ENCODE measurements around the gene CC2D1A. TPM values are rescaled to one million over a fixed set of nuclear protein-coding genes. Genes with fewer than 3 reads are reported as not detected.

The CC2D1A gene
- polyA plus RNA-seq, 3 donors, result 17.0 to 27.9 (median 20.4) TPM

DNA sequence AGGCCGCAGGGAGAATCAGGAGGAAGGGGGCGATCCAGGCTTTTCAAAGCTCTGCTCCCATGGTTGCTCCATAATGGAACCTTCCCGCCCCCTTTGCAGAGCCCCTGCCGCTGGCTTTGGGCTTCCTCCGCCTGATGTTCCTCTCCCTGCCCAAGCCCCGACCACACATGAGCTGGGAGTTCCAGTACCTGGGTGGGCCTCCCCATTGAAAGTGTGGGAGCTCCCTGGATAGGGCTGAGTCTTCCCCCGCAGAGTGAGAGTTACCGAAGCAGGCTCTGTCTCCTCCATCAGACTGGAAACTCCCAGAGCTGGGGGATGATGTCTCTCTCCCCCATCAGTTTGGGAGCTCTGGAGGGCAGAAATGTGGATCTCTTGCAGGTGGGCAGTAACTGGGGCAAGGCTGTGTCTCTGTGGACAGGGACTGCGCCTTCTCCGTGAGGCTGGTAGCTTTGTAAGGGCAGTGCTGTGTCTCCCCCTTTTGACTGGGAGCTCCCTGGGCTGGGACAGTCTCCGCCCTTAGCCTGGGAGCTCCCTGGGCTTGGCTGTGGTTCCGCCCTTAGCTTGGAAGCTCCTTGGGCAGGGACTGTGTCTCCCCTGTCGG lies 47.0 kb downstream of the CC2D1A start:
- H3K27ac ChIP-seq (ENCODE audit: low read depth, low read length), result no peak overlapping the region
- 4 to 11% (median 9%) methylated on average over 12 to 13 of the region's 13 CpGs for WGBS, 3 donors

- WGBS, 3 donors, result 93 to 94% (median 93%) methylated on average over 15 of the region's 15 CpGs
- H3K27ac ChIP-seq (ENCODE audit: low read depth, low read length), result no peak overlapping the region
Observed at GRCh38 chr19:13954185-13954584, 48.2 kb downstream of the CC2D1A start.

- no peak overlapping the region for H3K27ac ChIP-seq (ENCODE audit: low read depth, low read length)
- 90 to 95% (median 92%) methylated on average over 35 to 42 of the region's 42 CpGs for WGBS, 3 donors
Observed at GRCh38 chr19:13955662-13956364, 49.8 kb downstream of the CC2D1A start.

DNA sequence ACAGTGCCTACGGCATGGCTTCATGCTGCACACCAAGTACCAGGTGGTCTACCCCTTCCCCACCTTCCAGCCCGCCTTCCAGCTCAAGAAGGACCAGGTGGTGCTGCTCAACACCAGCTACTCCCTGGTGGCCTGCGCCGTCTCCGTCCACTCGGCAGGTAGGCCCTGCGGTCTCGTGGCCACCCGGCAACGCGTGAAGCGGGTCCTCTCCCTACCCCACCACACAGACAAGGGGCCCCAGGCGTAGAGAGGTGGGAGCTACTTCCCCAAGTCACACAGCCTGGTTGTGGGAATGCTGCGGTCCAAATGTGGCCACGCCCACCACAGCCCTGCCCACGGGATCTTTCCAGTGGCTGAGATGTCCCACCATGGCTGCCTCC lies 50.4 kb downstream of the CC2D1A start:
- WGBS, 3 donors, result 95 to 100% (median 98%) methylated on average over 16 of the region's 16 CpGs
- no peak overlapping the region for H3K27ac ChIP-seq (ENCODE audit: low read depth, low read length)

GRCh38 chr19:13957051-13957450 lies 51.0 kb downstream of the CC2D1A start:
- H3K27ac ChIP-seq (ENCODE audit: low read depth, low read length), result no peak overlapping the region
- WGBS, 3 donors, result 77 to 84% (median 83%) methylated on average over 8 of the region's 8 CpGs

GRCh38 chr19:13958043-13958442 lies 52.0 kb downstream of the CC2D1A start:
- WGBS, 3 donors, result 64 to 88% (median 85%) methylated on average over 12 of the region's 12 CpGs
- H3K27ac ChIP-seq (ENCODE audit: low read depth, low read length), result no peak overlapping the region

DNA sequence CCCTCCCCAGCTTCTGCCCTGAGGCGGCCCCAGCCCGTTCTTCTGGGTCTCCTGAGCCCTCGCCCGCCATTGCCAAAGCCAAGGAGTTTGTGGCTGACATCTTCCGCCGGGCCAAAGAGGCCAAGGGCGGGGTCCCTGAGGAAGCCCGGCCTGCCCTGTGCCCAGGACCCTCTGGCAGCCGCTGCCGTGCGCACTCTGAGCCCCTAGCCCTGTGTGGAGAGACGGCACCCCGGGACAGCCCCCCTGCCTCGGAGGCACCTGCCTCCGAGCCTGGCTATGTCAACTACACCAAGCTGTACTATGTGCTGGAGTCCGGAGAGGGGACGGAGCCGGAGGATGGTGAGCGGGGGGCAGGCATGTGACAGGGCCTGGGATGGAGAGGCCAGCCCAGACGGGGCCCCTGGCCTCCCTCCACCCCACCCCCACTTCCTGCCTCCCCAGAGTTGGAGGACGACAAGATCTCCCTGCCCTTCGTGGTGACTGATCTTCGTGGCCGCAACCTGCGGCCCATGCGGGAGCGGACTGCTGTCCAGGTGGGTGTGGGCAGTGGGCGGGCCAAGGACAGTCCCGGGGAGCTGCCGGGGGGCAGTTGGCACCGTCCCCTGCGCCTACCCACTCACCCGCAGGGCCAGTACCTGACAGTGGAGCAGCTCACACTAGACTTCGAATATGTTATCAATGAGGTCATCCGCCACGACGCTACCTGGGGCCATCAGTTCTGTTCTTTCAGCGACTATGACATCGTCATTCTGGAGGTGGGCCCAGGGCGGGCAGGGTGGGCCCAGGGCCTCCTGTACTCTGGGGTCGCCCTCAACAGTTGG lies 53.4 kb downstream of the CC2D1A start:
- WGBS, 3 donors, result 87 to 91% (median 88%) methylated on average over 40 to 41 of the region's 41 CpGs

GRCh38 chr19:13959962-13960862 lies 54.2 kb downstream of the CC2D1A start:
- WGBS, 3 donors, result 82 to 91% (median 87%) methylated on average over 27 of the region's 27 CpGs
- no peak overlapping the region for H3K27ac ChIP-seq (ENCODE audit: low read depth, low read length)

More for the DNA sequence above, 53.4 kb downstream of the CC2D1A start:
- no peak overlapping the region for H3K27ac ChIP-seq (ENCODE audit: low read depth, low read length)

GRCh38 chr19:13960863-13961784 lies 55.1 kb downstream of the CC2D1A start:
- WGBS, 3 donors, result 91 to 94% (median 94%) methylated on average over 36 to 39 of the region's 39 CpGs

GRCh38 chr19:13961826-13962698 lies 56.1 kb downstream of the CC2D1A start:
- WGBS, 3 donors, result 72 to 79% (median 78%) methylated on average over 51 to 55 of the region's 55 CpGs
- H3K27ac ChIP-seq (ENCODE audit: low read depth, low read length), result no peak overlapping the region

More at GRCh38 chr19:13960863-13961784, 55.1 kb downstream of the CC2D1A start:
- no peak overlapping the region for H3K27ac ChIP-seq (ENCODE audit: low read depth, low read length)

GRCh38 chr19:13962699-13963602 lies 57.0 kb downstream of the CC2D1A start:
- WGBS, 3 donors, result 76 to 82% (median 81%) methylated on average over 64 to 89 of the region's 89 CpGs
- no peak overlapping the region for H3K27ac ChIP-seq (ENCODE audit: low read depth, low read length)

- H3K27ac ChIP-seq (ENCODE audit: low read depth, low read length), result no peak overlapping the region
- WGBS, 3 donors, result 93 to 95% (median 94%) methylated on average over 41 to 48 of the region's 48 CpGs
Observed at GRCh38 chr19:13963603-13964105, 57.7 kb downstream of the CC2D1A start.

GRCh38 chr19:13964776-13965175 lies 58.8 kb downstream of the CC2D1A start:
- H3K27ac ChIP-seq (ENCODE audit: low read depth, low read length), result no peak overlapping the region
- 89 to 91% (median 90%) methylated on average over 5 of the region's 5 CpGs for WGBS, 3 donors

DNA sequence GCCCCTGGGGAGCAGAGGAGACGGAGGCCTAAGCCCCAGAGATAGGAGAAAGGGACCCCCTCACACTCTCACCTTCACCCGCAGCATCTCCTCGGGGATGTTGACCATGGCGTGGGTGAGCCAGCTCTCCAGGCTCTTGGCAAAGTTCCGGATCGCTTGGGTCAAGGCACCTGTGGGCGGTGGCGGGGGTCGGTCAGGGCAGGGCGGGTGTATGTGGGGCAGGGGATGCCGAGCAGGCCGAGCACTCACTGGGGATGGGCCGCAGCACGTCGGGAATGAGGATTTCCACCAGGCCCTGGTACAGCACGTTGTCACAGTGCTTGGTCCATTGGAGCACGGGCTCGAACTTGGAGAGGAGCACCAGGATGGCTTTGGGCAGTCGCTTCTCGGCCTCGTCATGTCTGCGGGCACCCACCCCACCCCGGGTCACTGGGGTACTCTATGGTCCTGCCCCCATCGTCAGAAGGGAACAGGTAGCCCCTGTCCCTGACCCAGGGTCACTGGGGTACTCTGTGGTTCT lies 59.4 kb downstream of the CC2D1A start:
- WGBS, 3 donors, result 91 to 93% (median 92%) methylated on average over 24 of the region's 24 CpGs
- H3K27ac ChIP-seq (ENCODE audit: low read depth, low read length), result no peak overlapping the region

All from adipose tissue (tissue), 3 donors.